Mucosa of descending colon (tissue), 3 donors: ENCODE results near the gene CCDC187. TPM values are rescaled to one million over a fixed set of nuclear protein-coding genes. Genes with fewer than 3 reads are reported as not detected.

Source experiments
- ATAC-seq: fragments of 200-7000 bp; cut with Tn5 transposase; one replicate; pipeline ENCODE4 v1.9.1; 2020; ENCODE audit warnings: mild to moderate bottlenecking, moderate library complexity
- DNase-seq, 3 donors: peaks; one replicate each; pipeline ENCODE4 v3.0.0-alpha.2; 2020
- H3K36me3 ChIP-seq: fragments of 200-600 bp; one replicate; pipeline ENCODE4 v1.8.0; 2021; ENCODE audit warnings: low read depth, mild to moderate bottlenecking
- H3K4me1 ChIP-seq: fragments of 200-600 bp; one replicate; pipeline ENCODE4 v1.8.0; 2021; ENCODE audit warnings: low read depth, mild to moderate bottlenecking
- H3K4me3 ChIP-seq: fragments of 200-600 bp; one replicate; pipeline ENCODE4 v1.8.0; 2021; ENCODE audit warnings: mild to moderate bottlenecking
- H3K9me3 ChIP-seq: fragments of 200-600 bp; one replicate; pipeline ENCODE4 v1.8.0; 2021; ENCODE audit warnings: mild to moderate bottlenecking
- intact Hi-C, 2 donors: fragments of 100-400 bp; cut with DNase I in 1 of 2; cut with micrococcal nuclease in 1 of 2; formaldehyde crosslinking; loops; one replicate each; pipeline versions ENCODE4 v1.11.0 to v1.11.1; 2022; cut with DNase I, micrococcal nuclease
- total RNA-seq, 3 donors: library from RNA; stranded (reverse); fragmentation: NEBNext Ultra II Directional in 2 of 3; extraction: Animal tissue kit (Norgen Biotek cat#: 25700) in 2 of 3; gene quantifications; one replicate each; pipeline versions ENCODE4 v1.2.1 to v1.2.4, GENCODE V29; 2021 to 2023
- TF ChIP-seq, protein P1 (sequence below): fragments of 200-600 bp; IDR thresholded peaks from one replicate; pipeline ENCODE4 v1.8.0; 2022; ENCODE audit warnings: antibody characterized with exemption, mild to moderate bottlenecking
- donor health status: DM: no; HTN: no; CAD: no; lungs with moderate emphysema.
- donor health status: DM: no; HTN: no; CAD: no.
- donor health status: DM: no; HTN: yes; CAD: no.

CCDC187 gene
- total RNA-seq, 3 donors from 2014 or later: 0.19 to 0.93 (median 0.48) TPM

DNA sequence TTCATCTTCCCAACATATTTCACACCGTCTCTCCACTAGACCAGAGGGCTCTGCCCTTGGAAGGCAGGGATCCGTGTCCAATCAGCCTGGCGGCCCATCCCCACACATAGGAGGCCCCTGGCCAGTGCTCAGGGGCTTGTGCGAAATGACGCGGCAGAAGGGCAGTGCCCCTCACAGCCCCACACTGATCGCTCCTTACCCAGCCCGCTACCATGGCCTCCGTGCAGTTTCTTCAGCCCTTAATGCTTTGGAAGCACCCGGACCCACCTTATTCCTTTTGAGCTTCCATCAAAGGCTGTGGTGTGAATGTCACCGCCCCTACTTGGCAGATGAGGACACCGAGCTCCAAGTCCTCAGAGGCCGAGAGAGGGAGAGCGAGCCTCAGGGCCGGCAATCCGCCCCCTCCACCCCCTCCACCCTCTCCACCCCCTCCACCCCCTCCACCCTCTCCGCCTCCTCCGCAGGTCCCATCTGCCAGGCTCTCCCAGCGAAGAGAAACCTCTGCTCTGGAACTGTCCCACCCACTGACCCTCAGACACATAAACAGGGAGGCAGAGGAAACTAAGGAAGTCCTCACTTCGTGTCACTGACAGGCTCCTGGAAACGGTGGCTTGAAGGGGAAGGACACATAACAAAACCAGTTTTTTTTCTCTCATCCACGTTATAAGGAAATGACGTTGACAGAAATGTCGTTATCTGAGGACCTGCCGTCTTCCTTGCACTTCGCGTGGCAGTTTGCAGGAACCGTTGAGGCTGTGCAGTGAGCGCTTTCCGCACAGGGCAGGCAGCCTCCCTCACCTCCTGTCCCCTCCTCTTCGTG is 72.2 kb downstream of the CCDC187 start:
- Histone ChIP-seq H3K36me3 (no peaks in the 10 kb centered on the region), H3K4me3 (no peak overlapping the region), H3K4me1 (no peaks in the 10 kb centered on the region), H3K9me3 (no peaks in the 10 kb centered on the region)
- intact Hi-C loops: no loop called here
- DNase-seq (no peak), ATAC-seq (peak; percentile 19)
- TF ChIP-seq, protein P1, sequence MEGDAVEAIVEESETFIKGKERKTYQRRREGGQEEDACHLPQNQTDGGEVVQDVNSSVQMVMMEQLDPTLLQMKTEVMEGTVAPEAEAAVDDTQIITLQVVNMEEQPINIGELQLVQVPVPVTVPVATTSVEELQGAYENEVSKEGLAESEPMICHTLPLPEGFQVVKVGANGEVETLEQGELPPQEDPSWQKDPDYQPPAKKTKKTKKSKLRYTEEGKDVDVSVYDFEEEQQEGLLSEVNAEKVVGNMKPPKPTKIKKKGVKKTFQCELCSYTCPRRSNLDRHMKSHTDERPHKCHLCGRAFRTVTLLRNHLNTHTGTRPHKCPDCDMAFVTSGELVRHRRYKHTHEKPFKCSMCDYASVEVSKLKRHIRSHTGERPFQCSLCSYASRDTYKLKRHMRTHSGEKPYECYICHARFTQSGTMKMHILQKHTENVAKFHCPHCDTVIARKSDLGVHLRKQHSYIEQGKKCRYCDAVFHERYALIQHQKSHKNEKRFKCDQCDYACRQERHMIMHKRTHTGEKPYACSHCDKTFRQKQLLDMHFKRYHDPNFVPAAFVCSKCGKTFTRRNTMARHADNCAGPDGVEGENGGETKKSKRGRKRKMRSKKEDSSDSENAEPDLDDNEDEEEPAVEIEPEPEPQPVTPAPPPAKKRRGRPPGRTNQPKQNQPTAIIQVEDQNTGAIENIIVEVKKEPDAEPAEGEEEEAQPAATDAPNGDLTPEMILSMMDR: no peak

DNA sequence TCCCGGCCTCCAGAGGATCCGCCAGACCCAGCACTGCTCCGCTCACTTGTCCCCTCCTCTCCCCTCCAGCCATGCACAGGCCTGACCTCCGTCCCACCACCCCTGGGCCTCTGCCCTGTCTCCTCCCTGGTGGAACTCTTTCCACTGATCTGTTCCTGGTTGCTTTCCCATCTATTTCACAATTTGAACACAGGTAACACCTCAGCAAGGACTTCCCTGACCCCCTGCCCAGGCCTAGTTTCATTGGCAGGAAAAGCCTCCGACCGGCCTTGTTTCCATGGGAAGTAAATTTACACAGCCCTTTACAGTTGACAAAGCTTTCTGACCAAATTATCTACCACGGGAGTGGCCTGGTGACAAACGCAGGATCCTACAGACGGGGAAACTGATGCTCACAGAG is 73.1 kb downstream of the CCDC187 start:
- no peaks in the 10 kb centered on the region for H3K9me3 ChIP-seq
- TF ChIP-seq, protein P1: no peak
- no peak overlapping the region for H3K4me3 ChIP-seq
- H3K4me1 ChIP-seq: no peaks in the 10 kb centered on the region
- H3K36me3 ChIP-seq: no peaks in the 10 kb centered on the region
- intact Hi-C loops: no loop called here
- ATAC-seq (no peak), DNase-seq (no peak)

DNA sequence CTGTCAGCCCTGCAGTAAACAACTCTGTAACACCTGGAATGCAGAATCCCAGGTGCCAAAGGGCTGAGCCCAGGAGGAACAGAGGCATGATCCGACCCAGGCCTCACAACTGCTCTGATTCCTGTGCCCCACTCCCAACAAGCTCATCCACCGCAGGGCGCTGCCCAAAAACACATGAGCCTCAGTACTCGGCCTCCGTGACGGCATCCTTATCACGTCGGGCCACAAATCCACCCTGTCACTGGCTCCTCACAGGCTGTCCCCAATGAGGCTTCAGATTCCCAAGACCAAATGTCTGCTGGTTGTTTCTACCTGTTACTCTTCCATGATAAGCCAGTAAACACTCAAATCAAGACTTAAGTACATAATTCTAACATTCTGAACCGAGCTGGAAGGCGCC is 73.5 kb downstream of the CCDC187 start:
- no peak for ATAC-seq
- intact Hi-C loops: no loop called here
- TF ChIP-seq, protein P1: no peak
- no peaks in the 10 kb centered on the region for H3K36me3 ChIP-seq
- no peak for DNase-seq
- no peaks in the 10 kb centered on the region for H3K4me1 ChIP-seq
- no peaks in the 10 kb centered on the region for H3K9me3 ChIP-seq
- H3K4me3 ChIP-seq: no peak overlapping the region

DNA sequence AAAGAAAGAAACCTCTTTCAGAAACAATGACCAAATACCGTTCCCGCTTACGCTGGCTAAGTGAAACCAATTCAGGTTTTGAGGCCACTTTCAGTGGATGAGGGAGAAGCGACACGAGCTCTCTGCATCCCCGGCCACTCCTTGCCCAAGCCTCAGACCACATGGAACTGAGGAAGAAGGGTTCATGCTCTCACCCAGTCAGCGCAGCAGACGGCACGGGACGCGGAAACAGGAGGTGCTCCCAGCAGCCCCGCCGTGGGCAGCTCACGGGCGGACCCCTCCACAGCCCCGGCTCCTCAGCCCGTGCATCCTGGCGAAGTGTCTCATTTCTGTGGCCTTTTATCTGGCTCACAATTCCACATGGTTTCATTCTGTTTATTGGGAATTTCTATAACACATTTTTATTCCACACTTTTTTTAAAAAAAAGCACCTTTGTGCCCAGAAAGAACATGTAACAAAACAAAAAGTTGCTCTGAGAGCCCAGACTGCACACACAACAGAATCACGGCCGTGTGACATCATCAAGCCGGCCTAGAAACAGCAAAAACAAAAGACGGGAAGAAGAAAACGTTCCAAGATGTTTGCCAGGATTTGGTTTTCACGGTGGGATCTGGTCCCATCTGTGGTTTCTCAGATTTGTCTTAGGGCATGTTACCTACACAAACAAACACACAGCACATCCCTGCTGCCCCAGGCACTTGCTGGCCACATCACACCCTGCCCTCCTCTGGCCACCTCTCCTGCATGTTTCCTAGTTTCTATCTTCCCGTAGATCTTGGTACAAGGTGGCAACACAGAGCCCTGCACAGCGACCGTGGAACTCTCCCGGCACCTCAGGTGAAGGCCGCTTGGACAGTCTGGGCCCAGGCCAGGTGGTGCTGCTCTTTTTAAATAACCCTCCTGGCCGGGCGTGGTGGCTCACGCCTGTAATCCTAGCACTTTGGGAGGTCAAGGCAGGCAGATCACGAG is 74.5 kb downstream of the CCDC187 start:
- Histone ChIP-seq H3K36me3 (no peaks in the 10 kb centered on the region), H3K9me3 (no peaks in the 10 kb centered on the region), H3K4me1 (no peaks in the 10 kb centered on the region), H3K4me3 (no peak overlapping the region)
- DNase-seq: no peak
- TF ChIP-seq, protein P1: no peak
- ATAC-seq: no peak
- intact Hi-C loops: no loop called here

DNA sequence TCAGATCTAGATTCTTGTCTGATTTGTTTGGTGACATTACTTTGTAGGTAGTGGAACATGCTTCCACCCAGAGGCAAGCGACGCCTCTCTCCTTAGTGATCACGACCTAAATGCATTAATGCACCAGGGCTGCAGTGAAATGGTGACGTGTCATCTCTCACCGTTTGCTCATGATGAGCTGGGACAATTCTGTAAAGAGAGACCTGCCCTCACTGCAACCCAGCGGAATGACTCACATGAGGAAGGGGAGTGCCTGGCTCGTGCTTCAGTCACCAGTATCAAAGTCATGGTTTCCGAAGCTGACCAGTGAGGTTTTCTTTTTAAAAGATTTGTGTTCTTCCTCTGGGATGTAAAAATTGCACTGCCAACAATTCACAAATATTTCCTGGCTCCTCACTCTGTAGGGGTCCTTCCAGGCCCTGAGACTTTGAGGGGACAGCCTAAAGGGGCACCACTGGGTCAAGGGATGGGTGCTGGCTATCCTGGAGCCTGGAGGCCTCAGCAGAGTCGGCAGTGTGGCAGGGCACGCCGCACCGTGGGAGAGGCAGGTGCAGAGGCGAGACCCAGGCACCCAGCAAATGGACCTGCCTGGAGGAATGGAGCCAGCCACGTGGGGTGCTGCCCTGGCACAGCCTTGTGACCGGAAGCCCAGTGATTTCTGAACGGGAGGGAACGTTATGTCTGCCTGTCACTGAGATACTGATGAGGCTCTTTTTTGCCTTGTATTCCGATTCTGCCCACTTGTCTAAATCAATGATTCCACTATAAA is 75.6 kb downstream of the CCDC187 start:
- no peaks in the 10 kb centered on the region for H3K4me1 ChIP-seq
- TF ChIP-seq, protein P1: no peak
- ATAC-seq (no peak), DNase-seq (no peak)
- H3K4me3 ChIP-seq: no peak overlapping the region
- H3K9me3 ChIP-seq: no peaks in the 10 kb centered on the region
- intact Hi-C loops: no loop called here
- H3K36me3 ChIP-seq: no peaks in the 10 kb centered on the region
